Thoracic aorta (tissue), 2 donors: ENCODE results near the gene TSPYL4. TPM values are rescaled to one million over a fixed set of nuclear protein-coding genes. Genes with fewer than 3 reads are reported as not detected.

Experiments
- ATAC-seq: fragments of 150-250 bp; one replicate; pipeline ENCODE4 v1.8.0; 2017; ENCODE audit warnings: low read depth; ENCODE audit not compliant: insufficient number of reproducible peaks, low FRiP score
- DNase-seq: peaks from one replicate; pipeline ENCODE4 v3.0.0-alpha.2; 2020; ENCODE audit warnings: low spot score
- H3K27ac ChIP-seq, 2 donors: fragments of 200-600 bp; sonication (generic); 1 replicate in 1 of 2; 2 replicates in 1 of 2; pipeline ENCODE4 v1.5.1; 2016; ENCODE audit warnings: mild to moderate bottlenecking in 2 of 2, moderate library complexity in 2 of 2
- H3K27me3 ChIP-seq: fragments of 200-600 bp; sonication (generic); replicated peaks from 2 replicates; pipeline ENCODE4 v1.6.0; 2016; ENCODE audit warnings: mild to moderate bottlenecking; ENCODE audit not compliant: insufficient read depth
- H3K36me3 ChIP-seq: fragments of 200-600 bp; sonication (generic); one replicate; pipeline ENCODE4 v1.5.1; 2016
- H3K4me1 ChIP-seq, 2 donors: fragments of 200-600 bp; sonication (generic); 1 replicate in 1 of 2; 2 replicates in 1 of 2; pipeline versions ENCODE4 v1.5.1 to v1.6.0; 2016; ENCODE audit warnings: low read depth in 2 of 2, mild to moderate bottlenecking in 1 of 2; ENCODE audit not compliant: control insufficient read depth in 1 of 2
- H3K4me3 ChIP-seq: fragments of 200-600 bp; sonication (generic); 2 replicates; pipeline ENCODE4 v1.5.1; 2016; ENCODE audit warnings: mild to moderate bottlenecking
- H3K9me3 ChIP-seq: fragments of 200-600 bp; sonication (generic); 2 replicates; pipeline ENCODE4 v1.5.1; 2016
- CTCF ChIP-seq: fragments of 200-600 bp; sonication (generic); IDR thresholded peaks from one replicate; pipeline ENCODE4 v1.5.1; 2019; ENCODE audit warnings: antibody characterized with exemption
- total RNA-seq, 2 donors: library from RNA; depleted of rRNA; stranded (reverse); fragments of >200 nt; gene quantifications; one replicate each; pipeline versions ENCODE4 v1.1.0 to v1.2.3, GENCODE V29; 2016

TSPYL4 gene
- total RNA-seq, 2 donors from 2014 or later: 13.1 to 18.0 TPM

DNA sequence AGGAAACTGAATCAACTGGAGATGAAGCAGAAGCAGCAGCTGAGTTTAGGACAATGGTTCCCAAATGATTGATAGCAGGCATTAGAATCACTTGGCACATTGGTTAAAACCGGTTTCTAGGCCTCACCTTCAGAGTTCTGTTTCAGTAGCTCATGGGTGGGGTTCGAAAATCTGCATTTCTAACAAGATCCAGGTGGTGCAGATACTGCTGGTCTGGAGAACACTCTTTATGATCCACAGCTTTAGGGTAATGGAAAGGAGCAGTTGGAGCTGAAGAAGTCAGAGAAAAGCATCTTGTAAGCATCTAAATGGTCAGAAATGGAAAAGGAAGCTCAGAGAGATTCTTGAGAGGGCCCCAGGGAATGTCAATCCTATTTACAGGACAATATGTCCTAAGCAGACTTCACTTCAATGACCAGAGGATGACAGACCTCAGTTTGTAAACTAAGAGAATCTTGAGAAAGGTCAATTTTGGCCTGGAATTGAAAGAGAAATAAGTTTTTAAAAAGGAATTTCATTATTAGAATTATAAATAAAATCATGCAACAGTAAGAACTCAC, 17.4 kb upstream of the TSPYL4 start:
- ATAC-seq: no peak
- Histone ChIP-seq H3K4me3 (no peak overlapping the region), H3K27ac (no peak overlapping the region), H3K9me3 (no peaks in the 10 kb centered on the region), H3K4me1 (peaks cover 17 to 37% of the 10 kb centered on the region in 2 donors), H3K36me3 (peaks cover 16% of the 10 kb centered on the region), H3K27me3 (no peaks in the 10 kb centered on the region)
- DNase-seq: no peak
- no peak for TF ChIP-seq CTCF

DNA sequence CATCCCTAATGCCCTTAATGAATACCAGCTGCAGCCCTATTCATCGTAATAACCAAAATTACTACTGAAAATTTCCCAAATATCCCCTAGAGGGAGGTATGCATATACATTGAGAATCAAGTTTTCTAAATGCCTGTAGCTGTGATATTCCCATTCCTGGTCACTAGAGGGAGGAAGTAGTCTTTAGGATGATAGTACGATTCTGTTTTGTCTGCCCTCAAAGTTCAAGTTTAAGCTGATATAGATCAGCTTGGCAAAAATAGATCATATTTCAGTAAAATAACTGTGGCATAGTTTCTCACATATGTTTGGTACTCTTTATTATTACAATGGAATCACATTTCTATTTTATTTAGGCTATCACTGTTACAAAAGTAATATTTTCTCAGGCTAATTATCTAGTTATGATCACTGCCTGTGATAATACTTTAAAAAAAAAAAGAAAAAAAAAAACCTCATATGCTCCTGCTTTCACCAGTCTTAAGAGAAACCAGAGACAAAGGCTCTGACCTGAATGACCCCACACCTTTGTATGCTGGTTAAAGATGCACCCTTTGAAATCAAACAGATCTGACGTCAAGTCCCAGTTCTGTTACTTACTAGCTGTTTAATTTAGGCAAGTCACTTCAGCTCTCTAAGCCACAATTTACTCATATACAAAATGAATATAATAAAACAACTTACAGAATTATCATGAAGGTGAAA, 14.9 kb upstream of the TSPYL4 start:
- ATAC-seq (peak; percentile 82), DNase-seq (no peak)

DNA sequence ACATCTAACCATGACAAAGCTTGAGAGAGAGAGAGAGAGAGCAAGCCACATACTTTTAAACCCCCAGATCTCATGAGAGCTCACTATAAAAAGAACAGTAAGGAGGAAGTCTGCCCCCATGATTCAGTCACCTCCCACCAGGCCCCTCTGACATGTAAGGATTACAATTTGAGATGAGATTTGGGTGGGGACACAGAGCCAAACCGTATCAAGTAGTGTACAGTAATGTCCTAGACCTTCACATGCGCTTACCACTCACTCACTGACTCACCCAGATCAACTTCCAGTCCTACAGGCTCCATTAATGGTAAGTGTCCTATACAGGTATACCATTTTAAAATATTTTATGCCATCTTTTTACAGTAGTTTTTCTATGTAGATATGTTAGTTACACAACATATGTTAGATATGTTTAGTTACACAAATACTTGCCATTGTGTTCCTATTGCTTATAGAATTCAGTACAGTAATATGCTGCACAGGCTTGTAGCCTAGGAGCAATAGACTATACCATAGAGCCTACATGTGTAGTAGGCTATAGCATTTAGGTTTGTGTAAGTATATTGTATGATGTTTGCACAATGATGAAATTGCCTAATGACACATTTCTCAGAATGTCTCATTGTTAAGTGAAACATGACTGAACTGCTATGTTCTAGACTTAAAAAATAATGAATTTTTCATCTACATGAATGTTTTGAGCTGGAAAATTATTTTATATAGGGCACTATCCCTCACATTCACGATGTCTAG, 14.1 kb upstream of the TSPYL4 start:
- no peak for ATAC-seq
- peaks cover 0 to 5% of the 10 kb centered on the region in 2 donors for H3K4me1 ChIP-seq
- TF ChIP-seq CTCF: no peak
- no peaks in the 10 kb centered on the region for H3K27me3 ChIP-seq
- H3K9me3 ChIP-seq: no peaks in the 10 kb centered on the region
- no peak for DNase-seq
- no peak overlapping the region for H3K27ac ChIP-seq
- peaks cover 11% of the 10 kb centered on the region for H3K36me3 ChIP-seq
- no peak overlapping the region for H3K4me3 ChIP-seq

More for the DNA sequence above, 14.9 kb upstream of the TSPYL4 start:
- Histone ChIP-seq H3K36me3 (peaks cover 16% of the 10 kb centered on the region), H3K27me3 (no peaks in the 10 kb centered on the region), H3K9me3 (no peaks in the 10 kb centered on the region), H3K4me3 (no peak overlapping the region), H3K4me1 (peaks cover 0 to 12% of the 10 kb centered on the region in 2 donors), H3K27ac (no peak overlapping the region)
- TF ChIP-seq CTCF: peak; percentile 66

- no peak for DNase-seq
These were observed 12.9 kb upstream of the TSPYL4 start for GRCh38 chr6:116266803-116267202.

More at GRCh38 chr6:116266803-116267202, 12.9 kb upstream of the TSPYL4 start:
- Histone ChIP-seq H3K36me3 (peaks cover 6% of the 10 kb centered on the region), H3K27ac (no peak overlapping the region), H3K27me3 (no peaks in the 10 kb centered on the region), H3K9me3 (no peaks in the 10 kb centered on the region), H3K4me1 (peaks cover 0 to 4% of the 10 kb centered on the region in 2 donors), H3K4me3 (no peak overlapping the region)
- ATAC-seq: no peak
- TF ChIP-seq CTCF: no peak
